CD4-positive, CD25-positive, alpha-beta regulatory T cell (primary cell): ENCODE data around the gene PHF19. TPM values are rescaled to one million over a fixed set of nuclear protein-coding genes. Genes with fewer than 3 reads are reported as not detected.

ENCODE experiments used
- ATAC-seq, 2 donors: fragments of 150-1000 bp; cut with Tn5 transposase; one replicate each; pipeline ENCODE4 v1.10.0; 2021; ENCODE audit warnings: low read depth in 2 of 2, moderate number of reproducible peaks in 2 of 2, moderate library complexity in 1 of 2
- DNase-seq, 3 donors: peaks; one replicate each; pipeline versions ENCODE4 v3.0.0 to v3.0.0-alpha.2; 2012 to 2022; ENCODE audit warnings: mixed read lengths in 1 of 3
- H3K27ac ChIP-seq: one replicate; pipeline ENCODE4 v1.7.0; 2013; ENCODE audit warnings: mild to moderate bottlenecking, low read length; ENCODE audit not compliant: insufficient read depth, poor library complexity, severe bottlenecking
- H3K27me3 ChIP-seq: one replicate; pipeline ENCODE4 v1.7.0; 2013; ENCODE audit warnings: low read length; ENCODE audit not compliant: control insufficient read depth, insufficient read depth
- H3K36me3 ChIP-seq: one replicate; pipeline ENCODE4 v1.7.0; 2013; ENCODE audit warnings: mild to moderate bottlenecking, low read length, moderate library complexity; ENCODE audit not compliant: control insufficient read depth, insufficient read depth
- H3K4me1 ChIP-seq: 2 replicates; pipeline ENCODE4 v1.7.0; 2013; ENCODE audit warnings: mild to moderate bottlenecking, low read length; ENCODE audit not compliant: insufficient read depth, control insufficient read depth, poor library complexity, severe bottlenecking
- H3K4me3 ChIP-seq: one replicate; pipeline ENCODE4 v1.7.0; 2013; ENCODE audit warnings: low read depth, mild to moderate bottlenecking, low read length, moderate library complexity
- H3K9me3 ChIP-seq, 2 experiments: 1 replicate in 1 of 2; 2 replicates in 1 of 2; pipeline ENCODE4 v1.7.0; 2013; ENCODE audit warnings: low read length in 2 of 2, mild to moderate bottlenecking in 1 of 2, moderate library complexity in 1 of 2; ENCODE audit not compliant: control insufficient read depth in 2 of 2
- H3K27ac Mint-ChIP-seq, 3 donors: one replicate each; pipeline ENCODE4 v1.8.0; 2020 to 2022; ENCODE audit warnings: mild to moderate bottlenecking in 3 of 3, mixed read lengths in 3 of 3, moderate library complexity in 2 of 3
- H3K27me3 Mint-ChIP-seq: one replicate; pipeline ENCODE4 v1.8.0; 2022; ENCODE audit warnings: mild to moderate bottlenecking, mixed read lengths
- H3K36me3 Mint-ChIP-seq: one replicate; pipeline ENCODE4 v1.8.0; 2020; ENCODE audit warnings: mixed read lengths
- H3K4me1 Mint-ChIP-seq, 4 donors: one replicate each; pipeline ENCODE4 v1.8.0; 2020 to 2022; ENCODE audit warnings: mixed read lengths in 4 of 4, mild to moderate bottlenecking in 1 of 4
- H3K4me3 Mint-ChIP-seq, 4 donors: one replicate each; pipeline ENCODE4 v1.8.0; 2020 to 2022; ENCODE audit warnings: mild to moderate bottlenecking in 4 of 4, mixed read lengths in 4 of 4, moderate library complexity in 3 of 4
- H3K9me3 Mint-ChIP-seq, 7 donors: one replicate each; pipeline ENCODE4 v1.8.0; 2020 to 2022; ENCODE audit warnings: mixed read lengths in 7 of 7, mild to moderate bottlenecking in 3 of 7, moderate library complexity in 2 of 7
- polyA plus RNA-seq, 4 donors: library from polyadenylated mRNA; unstranded; fragments of 300-500 nt; fragmentation: Illumina TruSeq; gene quantifications; one replicate each; pipeline ENCODE4 v1.2.3, GENCODE V29; 2021
- total RNA-seq: library from RNA; stranded (reverse); gene quantifications from one replicate; pipeline ENCODE4 v1.2.3, GENCODE V29; 2022

PHF19 gene
- total and polyA plus RNA-seq, 5 donors from 2014 or later: 21.4 to 149 (median 40.0) TPM

- no peaks in the 10 kb centered on the region for H3K9me3 ChIP-seq
- no peak for ATAC-seq
- H3K4me1 Mint-ChIP-seq: peaks cover 12 to 63% (median 26%) of the 10 kb centered on the region in 4 donors
Observed at GRCh38 chr9:120852240-120853010, 24.6 kb downstream of the PHF19 start.

GRCh38 chr9:120851449-120851848 is 25.5 kb downstream of the PHF19 start:
- peak overlapping the region in 2 of 3 donors; percentile 43 to 68 for H3K27ac Mint-ChIP-seq
- no peaks in the 10 kb centered on the region for H3K27me3 Mint-ChIP-seq
- H3K9me3 Mint-ChIP-seq: no peaks in the 10 kb centered on the region
- H3K4me3 ChIP-seq: no peak overlapping the region
- H3K36me3 Mint-ChIP-seq: peaks cover 55% of the 10 kb centered on the region
- peaks cover 27% of the 10 kb centered on the region for H3K36me3 ChIP-seq
- peaks cover 14% of the 10 kb centered on the region for H3K4me1 ChIP-seq
- DNase-seq: no peak
- H3K27ac ChIP-seq: no peak overlapping the region
- H3K9me3 ChIP-seq: no peaks in the 10 kb centered on the region
- no peak for ATAC-seq
- H3K4me3 Mint-ChIP-seq: no peak overlapping the region
- no peaks in the 10 kb centered on the region for H3K27me3 ChIP-seq
- peaks cover 16 to 73% (median 34%) of the 10 kb centered on the region in 4 donors for H3K4me1 Mint-ChIP-seq

More at GRCh38 chr9:120852240-120853010, 24.6 kb downstream of the PHF19 start:
- DNase-seq: no peak
- no peaks in the 10 kb centered on the region for H3K27me3 Mint-ChIP-seq
- Histone ChIP-seq H3K36me3 (peaks cover 32% of the 10 kb centered on the region), H3K27ac (no peak overlapping the region), H3K4me1 (peaks cover 4% of the 10 kb centered on the region), H3K27me3 (no peaks in the 10 kb centered on the region), H3K4me3 (no peak overlapping the region)
- H3K36me3 Mint-ChIP-seq: peaks cover 51% of the 10 kb centered on the region
- H3K9me3 Mint-ChIP-seq: no peaks in the 10 kb centered on the region
- peak overlapping the region in 1 of 4 donors; percentile 45 for H3K4me3 Mint-ChIP-seq
- H3K27ac Mint-ChIP-seq: peak overlapping the region; percentile 35 to 76 (median 67)

GRCh38 chr9:120850315-120850714 is 26.7 kb downstream of the PHF19 start:
- DNase-seq: no peak
- peaks cover 25% of the 10 kb centered on the region for H3K4me1 ChIP-seq
- H3K27me3 ChIP-seq: no peaks in the 10 kb centered on the region
- peaks cover 23% of the 10 kb centered on the region for H3K36me3 ChIP-seq
- H3K4me3 ChIP-seq: no peak overlapping the region
- Mint-ChIP-seq H3K4me1 (peaks cover 17 to 81% (median 42%) of the 10 kb centered on the region in 4 donors), H3K27me3 (no peaks in the 10 kb centered on the region), H3K27ac (peak overlapping the region; percentile 56 to 79 (median 67)), H3K36me3 (peaks cover 60% of the 10 kb centered on the region), H3K4me3 (no peak overlapping the region), H3K9me3 (no peaks in the 10 kb centered on the region)
- H3K9me3 ChIP-seq: no peaks in the 10 kb centered on the region
- H3K27ac ChIP-seq: no peak overlapping the region
- ATAC-seq: no peak

GRCh38 chr9:120846906-120847305 is 30.1 kb downstream of the PHF19 start:
- Histone ChIP-seq H3K9me3 (no peaks in the 10 kb centered on the region), H3K27me3 (no peaks in the 10 kb centered on the region), H3K27ac (peak overlapping the region; percentile 97), H3K4me1 (peaks cover 53% of the 10 kb centered on the region), H3K4me3 (peak overlapping the region; percentile 88), H3K36me3 (peaks cover 10% of the 10 kb centered on the region)
- H3K4me1 Mint-ChIP-seq: peaks cover 26 to 87% (median 62%) of the 10 kb centered on the region in 4 donors
- H3K36me3 Mint-ChIP-seq: peaks cover 56% of the 10 kb centered on the region
- H3K27me3 Mint-ChIP-seq: no peaks in the 10 kb centered on the region
- DNase-seq: no peak
- H3K9me3 Mint-ChIP-seq: no peaks in the 10 kb centered on the region
- peak overlapping the region; percentile 10 to 99 (median 80) for H3K4me3 Mint-ChIP-seq
- ATAC-seq: no peak
- H3K27ac Mint-ChIP-seq: peak overlapping the region; percentile 94 to 99 (median 98)

- H3K4me3 ChIP-seq: peak overlapping the region; percentile 88
- no peaks in the 10 kb centered on the region for H3K27me3 Mint-ChIP-seq
- H3K9me3 ChIP-seq: no peaks in the 10 kb centered on the region
- no peaks in the 10 kb centered on the region for H3K27me3 ChIP-seq
- H3K27ac Mint-ChIP-seq: peak overlapping the region; percentile 94 to 99 (median 98)
- H3K27ac ChIP-seq: peak overlapping the region; percentile 97
- H3K9me3 Mint-ChIP-seq: no peaks in the 10 kb centered on the region
- ATAC-seq: peak; percentile 56 to 69
- H3K36me3 Mint-ChIP-seq: peaks cover 59% of the 10 kb centered on the region
- peaks cover 57% of the 10 kb centered on the region for H3K4me1 ChIP-seq
- DNase-seq: peak in 2 of 3 donors; percentile 85 to 90
- H3K36me3 ChIP-seq: peaks cover 5% of the 10 kb centered on the region
- peaks cover 26 to 88% (median 66%) of the 10 kb centered on the region in 4 donors for H3K4me1 Mint-ChIP-seq
- peak overlapping the region; percentile 10 to 99 (median 80) for H3K4me3 Mint-ChIP-seq
Observed at GRCh38 chr9:120846251-120846889, 30.6 kb downstream of the PHF19 start.

GRCh38 chr9:120845255-120845654 is 31.7 kb downstream of the PHF19 start:
- no peaks in the 10 kb centered on the region for H3K27me3 ChIP-seq
- Mint-ChIP-seq H3K4me3 (peak overlapping the region; percentile 10 to 99 (median 95)), H3K27me3 (no peaks in the 10 kb centered on the region), H3K9me3 (no peaks in the 10 kb centered on the region), H3K27ac (peak overlapping the region in 2 of 3 donors; percentile 98 to 99), H3K4me1 (peaks cover 24 to 87% (median 61%) of the 10 kb centered on the region in 4 donors), H3K36me3 (peaks cover 55% of the 10 kb centered on the region)
- peak overlapping the region; percentile 88 for H3K4me3 ChIP-seq
- H3K27ac ChIP-seq: peak overlapping the region; percentile 97
- H3K4me1 ChIP-seq: peaks cover 57% of the 10 kb centered on the region
- H3K9me3 ChIP-seq: no peaks in the 10 kb centered on the region
- H3K36me3 ChIP-seq: no peaks in the 10 kb centered on the region
- peak in 1 of 2 donors; percentile 23 for ATAC-seq
- peak in 1 of 3 donors; percentile 54 for DNase-seq

- H3K4me1 ChIP-seq: peaks cover 66% of the 10 kb centered on the region
- peak within 1 kb of the TSS; percentile 94 to 99 (median 96) for H3K4me3 Mint-ChIP-seq
- H3K36me3 Mint-ChIP-seq: peaks cover 56% of the 10 kb centered on the region
Observed at GRCh38 chr9:120842685-120843485, 34.1 kb downstream of the PHF19 start, which contains the start of gene PSMD5. Gene PSMD5, minus strand, starts transcription at chr9:120842922. Its CDS starts 13 bp downstream, at chr9:120842909.

More at GRCh38 chr9:120842685-120843485, 34.1 kb downstream of the PHF19 start, which contains the start of gene PSMD5:
- peaks cover 27 to 89% (median 67%) of the 10 kb centered on the region in 4 donors for H3K4me1 Mint-ChIP-seq
- H3K27ac Mint-ChIP-seq: peak within 1 kb of the TSS; percentile 98 to 99 (median 99)
- H3K27me3 ChIP-seq: no peaks in the 10 kb centered on the region
- H3K4me3 ChIP-seq: peak within 1 kb of the TSS; percentile 88
- no peaks in the 10 kb centered on the region for H3K36me3 ChIP-seq
- H3K27ac ChIP-seq: peak within 1 kb of the TSS; percentile 97
- peaks cover 0 to 2% (median 0%) of the 10 kb centered on the region in 7 donors for H3K9me3 Mint-ChIP-seq
- DNase-seq (peak; percentile 95 to 99 (median 97)), ATAC-seq (peak; percentile 84 to 90)
- H3K9me3 ChIP-seq: no peaks in the 10 kb centered on the region
- no peaks in the 10 kb centered on the region for H3K27me3 Mint-ChIP-seq
